HepG2 (cell line): ENCODE data around the gene GRM8. TPM values are rescaled to one million over a fixed set of nuclear protein-coding genes. Genes with fewer than 3 reads are reported as not detected.

ENCODE experiments used
- ATAC-seq: fragments of 200-7000 bp; cut with Tn5 transposase; 3 replicates; pipeline ENCODE4 v1.9.1; 2020; ENCODE audit warnings: mild to moderate bottlenecking, moderate library complexity
- BruUV-seq: library from RNA; stranded (reverse); fragments of 400-500 nt; replicated peaks from 2 replicates; lab custom pipeline; 2021; lab: Mats Ljungman, UMichigan
- CTCF ChIA-PET: fragments of 300-600 bp; formaldehyde crosslinking; extraction: SDS; loops from one replicate; lab custom pipeline; 2021; ENCODE audit warnings: low total read pairs, inconsistent platforms, low intra/inter-chr PET ratio; lab: Yijun Ruan, JAX
- POLR2A ChIA-PET: fragments of 350-600 bp; sonication (Branson Sonifier 250); formaldehyde crosslinking; loops from one replicate; lab custom pipeline; 2020; ENCODE audit warnings: antibody characterized with exemption, inconsistent platforms; lab: Yijun Ruan, JAX
- DNase-seq: peaks from one replicate; pipeline ENCODE4 v3.0.0-alpha.2; 2015; ENCODE audit warnings: low spot score
- FAIRE-seq: peaks from 3 replicates; lab custom pipeline; 2011; peaks lifted over from hg19 to GRCh38; lab: Jason Lieb, UNC
- H2AFZ ChIP-seq: one replicate; pipeline ENCODE4 v1.6.1; 2011; ENCODE audit warnings: low read length, inconsistent platforms
- H3K27ac ChIP-seq: fragments of 300-600 bp; 3 replicates; pipeline ENCODE4 v1.8.0; 2011; ENCODE audit warnings: mixed run types, mild to moderate bottlenecking, mixed read lengths, low read length, inconsistent platforms; ENCODE audit not compliant: insufficient read depth; ENCODE audit errors: extremely low read length
- H3K27me3 ChIP-seq, 2 experiments: fragments of 200-600 bp in 1 of 2; 2 replicates in 1 of 2; 3 replicates in 1 of 2; pipeline versions ENCODE4 v1.6.0 to v1.8.0; 2011; ENCODE audit warnings: low read length in 2 of 2, mild to moderate bottlenecking in 2 of 2, moderate library complexity in 2 of 2, inconsistent platforms in 1 of 2; ENCODE audit not compliant: insufficient read depth in 2 of 2, control insufficient read depth in 1 of 2
- H3K36me3 ChIP-seq, 2 experiments: fragments of 200-600 bp in 1 of 2; replicated peaks in 1 of 2; 2 replicates in 1 of 2; 3 replicates in 1 of 2; pipeline versions ENCODE4 v1.5.1 to v1.8.0; 2011; ENCODE audit warnings: low read length in 2 of 2, inconsistent platforms in 1 of 2; ENCODE audit not compliant: insufficient read depth in 2 of 2, control insufficient read depth in 1 of 2
- H3K4me1 ChIP-seq: 2 replicates; pipeline ENCODE4 v1.5.1; 2012; ENCODE audit warnings: low read length, inconsistent platforms; ENCODE audit not compliant: insufficient read depth
- H3K4me2 ChIP-seq: 2 replicates; pipeline ENCODE4 v1.6.0; 2011; ENCODE audit warnings: low read depth, low read length, inconsistent platforms
- H3K4me3 ChIP-seq, 3 experiments: fragments of 200-600 bp in 1 of 3; sonication (generic), shearing (Covaris generic) in 1 of 3; replicated peaks in 1 of 3; 2 replicates each; pipeline ENCODE4 v1.5.1; 2011 to 2016; ENCODE audit warnings: low read length in 3 of 3, inconsistent platforms in 2 of 3, low read depth in 2 of 3, mild to moderate bottlenecking in 2 of 3, control low read depth in 1 of 3, mixed read lengths in 1 of 3; ENCODE audit not compliant: insufficient read depth in 1 of 3
- H3K79me2 ChIP-seq: one replicate; pipeline ENCODE4 v1.6.1; 2011; ENCODE audit warnings: low read length, inconsistent platforms; ENCODE audit not compliant: insufficient read depth
- H3K9ac ChIP-seq: 2 replicates; pipeline ENCODE4 v1.6.0; 2011; ENCODE audit warnings: mild to moderate bottlenecking, low read depth, low read length, inconsistent platforms; ENCODE audit not compliant: insufficient read depth
- H3K9me3 ChIP-seq: 2 replicates; pipeline ENCODE4 v1.5.1; 2012; ENCODE audit warnings: mild to moderate bottlenecking, low read length
- H4K20me1 ChIP-seq: 2 replicates; pipeline ENCODE4 v1.6.0; 2011; ENCODE audit warnings: inconsistent platforms, mild to moderate bottlenecking, low read length, moderate library complexity; ENCODE audit not compliant: insufficient read depth
- ELF3 ChIP-seq: IDR thresholded peaks from 2 replicates; pipeline ENCODE4 v1.6.1; 2016; ENCODE audit warnings: missing genetic modification reagents, missing compliant biosample characterization
- HOXD1 ChIP-seq: sonication (generic); formaldehyde crosslinking; IDR thresholded peaks from 2 replicates; pipeline ENCODE4 v1.5.0; 2020; ENCODE audit warnings: missing genetic modification reagents
- ISL2 ChIP-seq: sonication (generic); formaldehyde crosslinking; IDR thresholded peaks from 2 replicates; pipeline ENCODE4 v1.5.0; 2020; ENCODE audit warnings: missing genetic modification reagents
- MATR3 ChIP-seq: sonication (generic); formaldehyde crosslinking; IDR thresholded peaks from 2 replicates; pipeline ENCODE4 v1.4.0; 2020; ENCODE audit warnings: missing genetic modification reagents
- MEIS1 ChIP-seq: sonication (generic); formaldehyde crosslinking; IDR thresholded peaks from 2 replicates; pipeline ENCODE4 v1.9.0; 2021; ENCODE audit warnings: mild to moderate bottlenecking, missing genetic modification reagents, moderate library complexity, borderline replicate concordance
- MIXL1 ChIP-seq: IDR thresholded peaks from 2 replicates; pipeline ENCODE4 v1.6.1; 2016
- MYC ChIP-seq: sonication (generic); formaldehyde crosslinking; IDR thresholded peaks from 2 replicates; pipeline ENCODE4 v1.9.0; 2021; ENCODE audit warnings: missing genetic modification reagents, borderline replicate concordance
- NFRKB ChIP-seq: fragments of 450-650 bp; IDR thresholded peaks from 2 replicates; pipeline ENCODE4 v1.6.1; 2017
- NONO ChIP-seq, 2 experiments: fragments of 450-650 bp in 1 of 2; sonication (generic) in 1 of 2; formaldehyde crosslinking in 1 of 2; IDR thresholded peaks in 1 of 2; conservative IDR thresholded peaks in 1 of 2; 2 replicates each; pipeline versions ENCODE4 v1.6.1 to v1.8.0; 2017 to 2022; ENCODE audit warnings: mild to moderate bottlenecking in 1 of 2, missing genetic modification reagents in 1 of 2, moderate library complexity in 1 of 2
- ZBTB42 ChIP-seq: sonication (generic); formaldehyde crosslinking; IDR thresholded peaks from 2 replicates; pipeline ENCODE4 v1.5.0; 2020; ENCODE audit warnings: mild to moderate bottlenecking, missing genetic modification reagents
- ZKSCAN5 ChIP-seq: sonication (generic); formaldehyde crosslinking; IDR thresholded peaks from 2 replicates; pipeline ENCODE4 v1.5.1; 2020; ENCODE audit warnings: mild to moderate bottlenecking, missing genetic modification reagents
- ZNF282 ChIP-seq: fragments of 450-650 bp; IDR thresholded peaks from 2 replicates; pipeline ENCODE4 v1.6.1; 2018; ENCODE audit not compliant: partially characterized antibody
- ZNF501 ChIP-seq: sonication (generic); formaldehyde crosslinking; IDR thresholded peaks from 2 replicates; pipeline ENCODE4 v1.5.1; 2020; ENCODE audit warnings: mild to moderate bottlenecking, moderate library complexity, missing genetic modification reagents
- ZNF746 ChIP-seq: sonication (generic); formaldehyde crosslinking; IDR thresholded peaks from 2 replicates; pipeline ENCODE4 v1.8.0; 2022; ENCODE audit warnings: mild to moderate bottlenecking, missing genetic modification reagents
- ZNF768 ChIP-seq: sonication (generic); formaldehyde crosslinking; IDR thresholded peaks from 2 replicates; pipeline ENCODE4 v1.4.0; 2020; ENCODE audit warnings: missing genetic modification reagents
- WGBS: methylation state at CpG from one replicate; pipeline ENCODE4 v1.1.6; 2017; ENCODE audit warnings: low lambda C conversion rate; 5-methylcytosine and 5-hydroxymethylcytosine counted together
- in situ Hi-C: cut with HindIII; loops from 2 replicates; pipeline ENCODE4 v1.10.0; 2017; ENCODE audit warnings: low pct_unique_long_range_greater_than_20kb; ENCODE audit not compliant: extremely low pct_ligation_motif_present
- intact Hi-C: fragments of 100-400 bp; cut with micrococcal nuclease; formaldehyde crosslinking; loops from one replicate; pipeline ENCODE4 v1.10.0; 2022; ENCODE audit not compliant: unreplicated experiment
- polyA plus RNA-seq, 8 experiments: library from polyadenylated mRNA; depleted of rRNA in 3 of 8; stranded (reverse) in 7 of 8; unstranded in 1 of 8; fragments of >200 nt; fragmentation: Illumina TruSeq in 4 of 8; extraction: Trizol in 4 of 8; gene quantifications; 2 replicates each; pipeline versions ENCODE4 v1.2.1 to v1.2.3, GENCODE V29; 2011 to 2016; ENCODE audit warnings: low read depth in 4 of 8, missing spikeins in 1 of 8, mixed read lengths in 1 of 8; ENCODE audit not compliant: insufficient read depth in 1 of 8
- total RNA-seq, 5 experiments: library from RNA; depleted of rRNA; stranded (reverse); fragments of >200 nt; fragmentation: Illumina TruSeq; extraction: Trizol; gene quantifications; 2 replicates each; pipeline ENCODE4 v1.2.3, GENCODE V29; 2016; ENCODE audit warnings: low read depth in 1 of 5
- TF ChIP-seq, protein P1 (sequence below): sonication (generic); formaldehyde crosslinking; IDR thresholded peaks from 2 replicates; pipeline ENCODE4 v1.4.0; 2020; ENCODE audit warnings: mild to moderate bottlenecking, missing genetic modification reagents
- TF ChIP-seq, protein P2 (sequence below): IDR thresholded peaks from 2 replicates; pipeline ENCODE4 v1.6.1; 2012; ENCODE audit warnings: low read depth, low read length, improper control_type of control experiment
- TF ChIP-seq, protein P3 (sequence below): sonication (generic); formaldehyde crosslinking; IDR thresholded peaks from 2 replicates; pipeline ENCODE4 v1.5.0; 2020; ENCODE audit warnings: mild to moderate bottlenecking, missing genetic modification reagents, borderline replicate concordance
- TF ChIP-seq, protein P4 (sequence below): sonication (generic); formaldehyde crosslinking; IDR thresholded peaks from 2 replicates; pipeline ENCODE4 v1.4.0; 2020; ENCODE audit warnings: missing genetic modification reagents

The GRM8 gene
- total and polyA plus RNA-seq, 2 of the 13 experiments (the other 11 are each of a cell fraction or from before 2014, with no cell fraction given): not detected

DNA sequence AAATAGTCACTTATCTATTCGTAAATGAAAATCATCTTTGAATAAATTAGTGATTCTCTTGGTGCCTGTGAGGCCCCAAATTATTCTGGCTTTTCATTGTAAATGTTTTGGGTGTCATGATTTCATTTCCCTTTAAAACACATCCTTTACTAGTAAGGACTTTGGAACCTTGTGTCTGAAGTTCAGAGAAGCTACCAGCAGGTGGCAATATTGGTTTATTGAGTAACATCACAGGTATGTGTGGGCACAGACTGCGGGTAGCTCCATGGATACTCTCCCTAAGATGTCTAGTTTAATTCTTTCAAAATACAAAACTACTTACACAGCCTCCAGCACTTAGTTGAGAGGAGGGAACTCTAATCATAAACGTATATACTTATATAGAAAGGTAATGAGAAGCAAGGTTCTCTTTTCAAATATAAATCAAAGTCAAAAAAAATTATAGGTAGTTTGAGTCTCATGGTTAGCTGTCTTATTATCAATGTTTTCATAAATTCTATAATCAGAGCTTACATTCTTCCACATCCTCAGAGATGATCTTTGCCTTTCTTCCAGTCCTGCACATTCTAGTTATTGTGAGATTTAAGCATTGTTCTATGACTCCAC lies 449.6 kb downstream of the GRM8 start (continued):
- no peak for TF ChIP-seq ZNF746 (CRISPR knock-in tag)
- TF ChIP-seq ZNF282: no peak
- TF ChIP-seq ZNF768 (CRISPR knock-in tag): no peak
- no peak for TF ChIP-seq ZBTB42 (CRISPR knock-in tag)

DNA sequence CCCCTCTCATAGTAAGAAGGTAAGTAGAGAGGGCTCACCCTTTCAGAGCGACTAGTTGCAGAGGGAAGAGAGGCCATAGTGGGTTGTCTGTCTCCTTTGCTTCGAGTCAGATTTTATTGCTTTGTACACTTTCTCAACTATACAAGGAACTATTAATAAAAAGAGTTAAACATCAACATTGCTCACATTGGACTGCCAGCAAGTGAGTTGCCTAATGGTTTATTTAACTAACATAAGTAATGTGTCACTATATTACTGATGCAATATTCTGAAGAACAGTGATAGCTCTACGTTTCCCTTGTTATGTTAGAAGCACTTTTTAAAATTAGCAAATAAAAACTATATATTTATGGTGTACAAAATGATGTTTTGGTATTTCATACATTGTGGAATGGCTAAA lies 451.0 kb downstream of the GRM8 start:
- Histone ChIP-seq H3K27me3 (no peaks in the 10 kb centered on the region), H3K4me1 (no peaks in the 10 kb centered on the region), H2AFZ (no peak overlapping the region), H3K9me3 (no peaks in the 10 kb centered on the region), H3K79me2 (no peaks in the 10 kb centered on the region), H3K9ac (no peak overlapping the region), H4K20me1 (no peaks in the 10 kb centered on the region), H3K36me3 (no peaks in the 10 kb centered on the region), H3K4me2 (no peak overlapping the region), H3K27ac (no peak overlapping the region), H3K4me3 (no peak overlapping the region)
- BruUV-seq: no TSS peak
- intact Hi-C loops (loop anchor here (2.0 to 10.0 kb wide), 3 partner anchors 97 to 451 kb away; partner anchors contain the start of gene GRM8), in situ Hi-C loops (loop anchor here (10.0 to 25.0 kb wide), 2 partner anchors 93 to 711 kb away; no protein-coding TSS in a partner anchor)
- ChIA-PET POLR2A (no interaction called here), CTCF (no interaction called here)
- no peak for FAIRE-seq
- 4% methylated on average over 3 of the region's 3 CpGs for WGBS
- no peak for DNase-seq
- ATAC-seq: no peak
- TF ChIP-seq HOXD1 (CRISPR knock-in tag) (no peak), NONO (IDR thresholded peaks at IDR 0.05) (no peak), NONO (CRISPR knock-in tag; conservative IDR thresholded peaks at IDR 0.05) (no peak), MYC (no peak), NFRKB (no peak), MEIS1 (no peak), MATR3 (CRISPR knock-in tag) (no peak), ELF3 (CRISPR knock-in tag) (no peak), ISL2 (CRISPR knock-in tag) (no peak), MIXL1 (CRISPR knock-in tag) (no peak), ZNF501 (CRISPR knock-in tag) (no peak), ZKSCAN5 (CRISPR knock-in tag) (no peak)
- TF ChIP-seq, protein P1, sequence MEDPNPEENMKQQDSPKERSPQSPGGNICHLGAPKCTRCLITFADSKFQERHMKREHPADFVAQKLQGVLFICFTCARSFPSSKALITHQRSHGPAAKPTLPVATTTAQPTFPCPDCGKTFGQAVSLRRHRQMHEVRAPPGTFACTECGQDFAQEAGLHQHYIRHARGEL: no peak
- TF ChIP-seq, protein P2, sequence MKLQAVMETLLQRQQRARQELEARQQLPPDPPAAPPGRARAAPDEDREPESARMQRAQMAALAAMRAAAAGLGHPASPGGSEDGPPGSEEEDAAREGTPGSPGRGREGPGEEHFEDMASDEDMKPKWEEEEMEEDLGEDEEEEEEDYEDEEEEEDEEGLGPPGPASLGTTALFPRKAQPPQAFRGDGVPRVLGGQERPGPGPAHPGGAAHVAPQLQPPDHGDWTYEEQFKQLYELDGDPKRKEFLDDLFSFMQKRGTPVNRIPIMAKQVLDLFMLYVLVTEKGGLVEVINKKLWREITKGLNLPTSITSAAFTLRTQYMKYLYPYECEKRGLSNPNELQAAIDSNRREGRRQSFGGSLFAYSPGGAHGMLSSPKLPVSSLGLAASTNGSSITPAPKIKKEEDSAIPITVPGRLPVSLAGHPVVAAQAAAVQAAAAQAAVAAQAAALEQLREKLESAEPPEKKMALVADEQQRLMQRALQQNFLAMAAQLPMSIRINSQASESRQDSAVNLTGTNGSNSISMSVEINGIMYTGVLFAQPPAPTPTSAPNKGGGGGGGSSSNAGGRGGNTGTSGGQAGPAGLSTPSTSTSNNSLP: no peak
- TF ChIP-seq, protein P3, sequence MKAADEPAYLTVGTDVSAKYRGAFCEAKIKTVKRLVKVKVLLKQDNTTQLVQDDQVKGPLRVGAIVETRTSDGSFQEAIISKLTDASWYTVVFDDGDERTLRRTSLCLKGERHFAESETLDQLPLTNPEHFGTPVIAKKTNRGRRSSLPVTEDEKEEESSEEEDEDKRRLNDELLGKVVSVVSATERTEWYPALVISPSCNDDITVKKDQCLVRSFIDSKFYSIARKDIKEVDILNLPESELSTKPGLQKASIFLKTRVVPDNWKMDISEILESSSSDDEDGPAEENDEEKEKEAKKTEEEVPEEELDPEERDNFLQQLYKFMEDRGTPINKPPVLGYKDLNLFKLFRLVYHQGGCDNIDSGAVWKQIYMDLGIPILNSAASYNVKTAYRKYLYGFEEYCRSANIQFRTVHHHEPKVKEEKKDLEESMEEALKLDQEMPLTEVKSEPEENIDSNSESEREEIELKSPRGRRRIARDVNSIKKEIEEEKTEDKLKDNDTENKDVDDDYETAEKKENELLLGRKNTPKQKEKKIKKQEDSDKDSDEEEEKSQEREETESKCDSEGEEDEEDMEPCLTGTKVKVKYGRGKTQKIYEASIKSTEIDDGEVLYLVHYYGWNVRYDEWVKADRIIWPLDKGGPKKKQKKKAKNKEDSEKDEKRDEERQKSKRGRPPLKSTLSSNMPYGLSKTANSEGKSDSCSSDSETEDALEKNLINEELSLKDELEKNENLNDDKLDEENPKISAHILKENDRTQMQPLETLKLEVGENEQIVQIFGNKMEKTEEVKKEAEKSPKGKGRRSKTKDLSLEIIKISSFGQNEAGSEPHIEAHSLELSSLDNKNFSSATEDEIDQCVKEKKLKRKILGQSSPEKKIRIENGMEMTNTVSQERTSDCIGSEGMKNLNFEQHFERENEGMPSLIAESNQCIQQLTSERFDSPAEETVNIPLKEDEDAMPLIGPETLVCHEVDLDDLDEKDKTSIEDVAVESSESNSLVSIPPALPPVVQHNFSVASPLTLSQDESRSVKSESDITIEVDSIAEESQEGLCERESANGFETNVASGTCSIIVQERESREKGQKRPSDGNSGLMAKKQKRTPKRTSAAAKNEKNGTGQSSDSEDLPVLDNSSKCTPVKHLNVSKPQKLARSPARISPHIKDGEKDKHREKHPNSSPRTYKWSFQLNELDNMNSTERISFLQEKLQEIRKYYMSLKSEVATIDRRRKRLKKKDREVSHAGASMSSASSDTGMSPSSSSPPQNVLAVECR: no peak
- TF ChIP-seq, protein P4, sequence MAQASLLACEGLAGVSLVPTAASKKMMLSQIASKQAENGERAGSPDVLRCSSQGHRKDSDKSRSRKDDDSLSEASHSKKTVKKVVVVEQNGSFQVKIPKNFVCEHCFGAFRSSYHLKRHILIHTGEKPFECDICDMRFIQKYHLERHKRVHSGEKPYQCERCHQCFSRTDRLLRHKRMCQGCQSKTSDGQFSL (CRISPR knock-in tag): no peak
